Measurements from ENCODE around the gene ATF5.
A peak's percentile ranks its signal among the peaks of the same experiment; 100 is the strongest.

Gene ATF5

GRCh38 chr19:49916839-49917733, 11.9 kb upstream of the ATF5 start:
- Histone ChIP-seq H3K9me3 (ENCODE audit: insufficient read depth, low read length) (no peaks in the 10 kb centered on the region), H3K27ac (ENCODE audit: low read depth, low read length) (peak overlapping the region; percentile 28), H3K4me3 (ENCODE audit: insufficient read depth, low read length, poor library complexity, severe bottlenecking) (no peak overlapping the region), H3K9me2 (replicated peaks; ENCODE audit: insufficient read depth, low read length) (no peaks in the 10 kb centered on the region), H3K79me2 (ENCODE audit: insufficient read depth, low read length) (peaks cover 77% of the 10 kb centered on the region), H3K27me3 (ENCODE audit: low read length) (no peaks in the 10 kb centered on the region), H3F3A (ENCODE audit: insufficient read depth) (peaks cover 14% of the 10 kb centered on the region; the same call in 1 of the 2 replicates), H3K36me3 (ENCODE audit: low read length) (no peaks in the 10 kb centered on the region), H2AFZ (ENCODE audit: low read depth, low read length, severe bottlenecking) (no peak overlapping the region), H3K4me2 (ENCODE audit: low read depth, low read length, poor library complexity, severe bottlenecking) (no peak overlapping the region), H4K20me1 (ENCODE audit: low read depth, low read length) (no peaks in the 10 kb centered on the region), H3K9ac (ENCODE audit: low read length) (no peak overlapping the region)
- no peak for TF ChIP-seq EZH2phosphoT487 (conservative IDR thresholded peaks at IDR 0.05; ENCODE audit: low read length)
- TF ChIP-seq, protein P1, sequence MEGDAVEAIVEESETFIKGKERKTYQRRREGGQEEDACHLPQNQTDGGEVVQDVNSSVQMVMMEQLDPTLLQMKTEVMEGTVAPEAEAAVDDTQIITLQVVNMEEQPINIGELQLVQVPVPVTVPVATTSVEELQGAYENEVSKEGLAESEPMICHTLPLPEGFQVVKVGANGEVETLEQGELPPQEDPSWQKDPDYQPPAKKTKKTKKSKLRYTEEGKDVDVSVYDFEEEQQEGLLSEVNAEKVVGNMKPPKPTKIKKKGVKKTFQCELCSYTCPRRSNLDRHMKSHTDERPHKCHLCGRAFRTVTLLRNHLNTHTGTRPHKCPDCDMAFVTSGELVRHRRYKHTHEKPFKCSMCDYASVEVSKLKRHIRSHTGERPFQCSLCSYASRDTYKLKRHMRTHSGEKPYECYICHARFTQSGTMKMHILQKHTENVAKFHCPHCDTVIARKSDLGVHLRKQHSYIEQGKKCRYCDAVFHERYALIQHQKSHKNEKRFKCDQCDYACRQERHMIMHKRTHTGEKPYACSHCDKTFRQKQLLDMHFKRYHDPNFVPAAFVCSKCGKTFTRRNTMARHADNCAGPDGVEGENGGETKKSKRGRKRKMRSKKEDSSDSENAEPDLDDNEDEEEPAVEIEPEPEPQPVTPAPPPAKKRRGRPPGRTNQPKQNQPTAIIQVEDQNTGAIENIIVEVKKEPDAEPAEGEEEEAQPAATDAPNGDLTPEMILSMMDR (IDR thresholded peaks at IDR 0.05; ENCODE audit: insufficient read depth, low read length, poor library complexity, severe bottlenecking) = no peak

- Histone ChIP-seq H2AFZ (ENCODE audit: low read depth, low read length, severe bottlenecking) (no peak overlapping the region), H3K9me3 (ENCODE audit: insufficient read depth, low read length) (no peaks in the 10 kb centered on the region), H3K27me3 (ENCODE audit: low read length) (no peaks in the 10 kb centered on the region), H4K20me1 (ENCODE audit: low read depth, low read length) (no peaks in the 10 kb centered on the region), H3K4me3 (ENCODE audit: insufficient read depth, low read length, poor library complexity, severe bottlenecking) (no peak overlapping the region), H3K79me2 (ENCODE audit: insufficient read depth, low read length) (peaks cover 87% of the 10 kb centered on the region), H3K4me2 (ENCODE audit: low read depth, low read length, poor library complexity, severe bottlenecking) (no peak overlapping the region), H3K9ac (ENCODE audit: low read length) (no peak overlapping the region), H3K9me2 (replicated peaks; ENCODE audit: insufficient read depth, low read length) (no peaks in the 10 kb centered on the region), H3K27ac (ENCODE audit: low read depth, low read length) (no peak overlapping the region), H3F3A (ENCODE audit: insufficient read depth) (peaks cover 14% of the 10 kb centered on the region), H3K36me3 (ENCODE audit: low read length) (no peaks in the 10 kb centered on the region)
- no peak for TF ChIP-seq EZH2phosphoT487 (conservative IDR thresholded peaks at IDR 0.05; ENCODE audit: low read length)
- TF ChIP-seq, protein P1 (IDR thresholded peaks at IDR 0.05; ENCODE audit: insufficient read depth, low read length, poor library complexity, severe bottlenecking) = no peak
These were observed 10.9 kb upstream of the ATF5 start for GRCh38 chr19:49918089-49918488.

DNA sequence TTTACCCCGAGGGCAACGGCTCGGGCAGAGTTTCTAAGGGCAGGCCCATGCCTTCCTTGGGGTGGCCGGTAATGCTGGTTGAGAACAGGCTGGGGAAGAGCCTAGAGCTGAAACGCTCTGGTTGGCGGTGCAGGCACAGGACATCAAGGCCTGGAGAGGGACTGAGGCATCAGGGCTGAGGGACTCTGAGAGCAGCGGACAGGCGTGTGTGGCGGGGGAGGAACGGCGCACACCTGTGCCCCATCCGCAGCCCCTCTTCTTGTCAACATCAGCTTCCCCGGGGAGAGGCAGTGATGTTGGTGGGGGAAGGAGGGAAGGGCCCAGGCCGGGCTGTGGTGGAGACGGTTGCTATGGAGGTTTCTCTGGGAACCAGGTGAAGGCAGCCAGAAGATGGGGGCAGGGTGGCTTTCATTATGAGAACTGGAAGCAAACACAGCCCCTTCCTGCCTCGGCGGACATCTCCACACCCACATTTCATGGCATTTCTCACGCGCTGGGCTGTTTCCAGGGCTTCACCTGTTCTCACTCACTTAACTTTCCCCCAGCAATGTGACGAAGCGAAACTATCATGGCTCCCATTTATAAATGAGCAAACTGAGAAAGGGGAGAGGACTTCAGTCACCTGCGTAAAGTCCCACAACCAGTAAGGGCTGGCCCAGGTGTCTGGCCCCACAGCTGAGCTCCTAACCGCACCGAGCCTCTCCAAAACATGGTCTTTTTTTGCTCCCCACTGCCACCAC, 8.2 kb upstream of the ATF5 start:
- no peak for TF ChIP-seq EZH2phosphoT487 (conservative IDR thresholded peaks at IDR 0.05; ENCODE audit: low read length)
- TF ChIP-seq, protein P1 (IDR thresholded peaks at IDR 0.05; ENCODE audit: insufficient read depth, low read length, poor library complexity, severe bottlenecking) = no peak
- peaks cover 24% of the 10 kb centered on the region for H3F3A ChIP-seq (ENCODE audit: insufficient read depth)
- H3K4me2 ChIP-seq (ENCODE audit: low read depth, low read length, poor library complexity, severe bottlenecking) = peak overlapping the region; percentile 48
- no peaks in the 10 kb centered on the region for H4K20me1 ChIP-seq (ENCODE audit: low read depth, low read length)
- H2AFZ ChIP-seq (ENCODE audit: low read depth, low read length, severe bottlenecking) = no peak overlapping the region
- H3K27ac ChIP-seq (ENCODE audit: low read depth, low read length) = peak overlapping the region; percentile 91
- H3K27me3 ChIP-seq (ENCODE audit: low read length) = no peaks in the 10 kb centered on the region
- peak overlapping the region; percentile 53; the same call in 1 of the 2 replicates for H3K9ac ChIP-seq (ENCODE audit: low read length)
- no peaks in the 10 kb centered on the region for H3K9me2 ChIP-seq (replicated peaks; ENCODE audit: insufficient read depth, low read length)
- H3K4me3 ChIP-seq (ENCODE audit: insufficient read depth, low read length, poor library complexity, severe bottlenecking) = no peak overlapping the region
- peaks cover 94% of the 10 kb centered on the region for H3K79me2 ChIP-seq (ENCODE audit: insufficient read depth, low read length)
- no peaks in the 10 kb centered on the region for H3K9me3 ChIP-seq (ENCODE audit: insufficient read depth, low read length)
- H3K36me3 ChIP-seq (ENCODE audit: low read length) = no peaks in the 10 kb centered on the region

Data from SU-DHL-6 (cell line).